GM10266 (cell line): ENCODE results near the gene CLDND1.

Experiments
- DNase-seq: peaks from one replicate; pipeline ENCODE4 v3.0.0; 2012; ENCODE audit errors: extremely low spot score
- CTCF ChIP-seq: IDR thresholded peaks from 2 replicates; pipeline ENCODE4 v1.5.1; 2012; ENCODE audit warnings: mild to moderate bottlenecking, low read depth; ENCODE audit not compliant: control insufficient read depth, insufficient read depth; ENCODE audit errors: missing control alignments

Gene CLDND1

GRCh38 chr3:98528474-98529346, 6.0 kb upstream of the CLDND1 start:
- DNase-seq = no peak
- TF ChIP-seq CTCF = no peak

- DNase-seq = peak; percentile 36
- no peak for TF ChIP-seq CTCF
Observed at GRCh38 chr3:98525494-98525893, 2.8 kb upstream of the CLDND1 start.

GRCh38 chr3:98521897-98522543, 682 bp downstream of the CLDND1 start:
- DNase-seq = peak; percentile 40
- no peak for TF ChIP-seq CTCF

GRCh38 chr3:98519351-98519750, 3.4 kb downstream of the CLDND1 start:
- no peak for TF ChIP-seq CTCF
- no peak for DNase-seq

GRCh38 chr3:98518816-98519215, 3.9 kb downstream of the CLDND1 start:
- no peak for DNase-seq
- no peak for TF ChIP-seq CTCF

GRCh38 chr3:98514948-98515347, 7.8 kb downstream of the CLDND1 start:
- no peak for DNase-seq
- no peak for TF ChIP-seq CTCF

- DNase-seq = no peak
- TF ChIP-seq CTCF = no peak
Observed at GRCh38 chr3:98513736-98514135, 9.0 kb downstream of the CLDND1 start.
